ENCODE measurements around the gene HSD17B12. TPM values are rescaled to one million over a fixed set of nuclear protein-coding genes. Genes with fewer than 3 reads are reported as not detected.

The HSD17B12 gene
- total and polyA plus RNA-seq, 2 of the 13 experiments (the other 11 are each of a cell fraction or from before 2014, with no cell fraction given): 50.3 to 117 TPM

DNA sequence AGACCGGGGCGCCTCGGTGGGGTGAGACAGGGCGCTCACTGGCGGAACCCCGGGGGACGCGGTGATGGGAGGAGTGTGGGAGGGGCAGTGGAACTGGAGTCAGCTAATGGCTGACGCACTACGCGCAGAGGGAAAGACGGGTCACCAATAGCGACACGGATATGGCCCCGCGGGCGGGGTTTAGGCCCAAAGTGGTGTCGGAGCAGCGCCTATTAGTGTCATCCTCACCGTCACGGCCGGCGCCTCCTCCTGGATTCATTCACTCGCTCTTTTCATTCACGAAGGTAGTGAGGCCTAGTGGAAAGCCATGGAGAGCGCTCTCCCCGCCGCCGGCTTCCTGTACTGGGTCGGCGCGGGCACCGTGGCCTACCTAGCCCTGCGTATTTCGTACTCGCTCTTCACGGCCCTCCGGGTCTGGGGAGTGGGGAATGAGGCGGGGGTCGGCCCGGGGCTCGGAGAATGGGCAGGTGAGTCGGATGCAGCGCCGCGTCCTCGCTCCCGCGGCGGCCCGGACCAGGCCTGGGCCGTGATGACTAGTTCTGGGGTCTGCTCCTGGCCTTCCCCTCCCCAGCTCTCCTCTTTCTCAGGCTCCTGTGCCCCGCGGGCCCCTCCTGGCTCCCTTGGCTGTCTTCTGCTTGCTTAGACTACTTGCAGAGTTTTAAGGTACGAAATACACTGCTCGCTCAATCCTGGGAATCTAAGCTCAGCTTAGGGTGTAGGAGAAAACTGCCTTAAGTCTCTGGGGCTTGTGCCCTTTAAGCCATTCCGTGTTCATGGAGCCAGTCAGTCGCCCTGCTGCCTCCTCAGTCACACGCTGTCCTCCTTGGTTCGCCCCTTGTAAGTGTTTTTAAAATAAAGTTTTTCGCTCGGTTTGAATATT lies at the start of gene HSD17B12 (continued):
- TF ChIP-seq GABPA (IDR thresholded peaks at IDR 0.05; ENCODE audit: low read depth, low read length) (no peak), GABPA (CRISPR knock-in tag; IDR thresholded peaks at IDR 0.05; ENCODE audit: low read depth) (no peak; the same call in 1 of the 2 replicates), HOXA3 (CRISPR knock-in tag; IDR thresholded peaks at IDR 0.05) (peak; percentile 75), ZNF788 (CRISPR knock-in tag; IDR thresholded peaks at IDR 0.05; ENCODE audit: borderline replicate concordance) (no peak; the same call in 1 of the 2 replicates), ZNF382 (CRISPR knock-in tag; IDR thresholded peaks at IDR 0.05; ENCODE audit: borderline replicate concordance) (no peak), ZNF253 (CRISPR knock-in tag; IDR thresholded peaks at IDR 0.05; ENCODE audit: borderline replicate concordance) (no peak), PCBP1 (IDR thresholded peaks at IDR 0.05; ENCODE audit: borderline replicate concordance, low read depth, low read length) (no peak), U2AF1 (optimal IDR thresholded peaks at IDR 0.05; ENCODE audit: low read depth, low read length) (no peak), ZNF446 (CRISPR knock-in tag; IDR thresholded peaks at IDR 0.05) (0 out of 2 replicates have a peak, but pooled peaks have one; percentile 48), CHD4 (IDR thresholded peaks at IDR 0.05; ENCODE audit: borderline replicate concordance, low read length) (no peak), ZNF121 (CRISPR knock-in tag; IDR thresholded peaks at IDR 0.05) (no peak), JUND (CRISPR knock-in tag; IDR thresholded peaks at IDR 0.05) (no peak), REPIN1 (CRISPR knock-in tag; IDR thresholded peaks at IDR 0.05; ENCODE audit: borderline replicate concordance, low read depth) (no peak), ZNF614 (CRISPR knock-in tag; IDR thresholded peaks at IDR 0.05; ENCODE audit: borderline replicate concordance) (peak; percentile 53; the same call in 1 of the 2 replicates), SMYD3 (CRISPR knock-in tag; IDR thresholded peaks at IDR 0.05) (no peak)
- TF ChIP-seq, protein P1, sequence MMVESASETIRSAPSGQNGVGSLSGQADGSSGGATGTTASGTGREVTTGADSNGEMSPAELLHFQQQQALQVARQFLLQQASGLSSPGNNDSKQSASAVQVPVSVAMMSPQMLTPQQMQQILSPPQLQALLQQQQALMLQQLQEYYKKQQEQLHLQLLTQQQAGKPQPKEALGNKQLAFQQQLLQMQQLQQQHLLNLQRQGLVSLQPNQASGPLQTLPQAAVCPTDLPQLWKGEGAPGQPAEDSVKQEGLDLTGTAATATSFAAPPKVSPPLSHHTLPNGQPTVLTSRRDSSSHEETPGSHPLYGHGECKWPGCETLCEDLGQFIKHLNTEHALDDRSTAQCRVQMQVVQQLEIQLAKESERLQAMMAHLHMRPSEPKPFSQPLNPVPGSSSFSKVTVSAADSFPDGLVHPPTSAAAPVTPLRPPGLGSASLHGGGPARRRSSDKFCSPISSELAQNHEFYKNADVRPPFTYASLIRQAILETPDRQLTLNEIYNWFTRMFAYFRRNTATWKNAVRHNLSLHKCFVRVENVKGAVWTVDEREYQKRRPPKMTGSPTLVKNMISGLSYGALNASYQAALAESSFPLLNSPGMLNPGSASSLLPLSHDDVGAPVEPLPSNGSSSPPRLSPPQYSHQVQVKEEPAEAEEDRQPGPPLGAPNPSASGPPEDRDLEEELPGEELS (CRISPR knock-in tag; IDR thresholded peaks at IDR 0.05): no peak
- TF ChIP-seq, protein P2, sequence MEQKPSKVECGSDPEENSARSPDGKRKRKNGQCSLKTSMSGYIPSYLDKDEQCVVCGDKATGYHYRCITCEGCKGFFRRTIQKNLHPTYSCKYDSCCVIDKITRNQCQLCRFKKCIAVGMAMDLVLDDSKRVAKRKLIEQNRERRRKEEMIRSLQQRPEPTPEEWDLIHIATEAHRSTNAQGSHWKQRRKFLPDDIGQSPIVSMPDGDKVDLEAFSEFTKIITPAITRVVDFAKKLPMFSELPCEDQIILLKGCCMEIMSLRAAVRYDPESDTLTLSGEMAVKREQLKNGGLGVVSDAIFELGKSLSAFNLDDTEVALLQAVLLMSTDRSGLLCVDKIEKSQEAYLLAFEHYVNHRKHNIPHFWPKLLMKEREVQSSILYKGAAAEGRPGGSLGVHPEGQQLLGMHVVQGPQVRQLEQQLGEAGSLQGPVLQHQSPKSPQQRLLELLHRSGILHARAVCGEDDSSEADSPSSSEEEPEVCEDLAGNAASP (CRISPR knock-in tag; IDR thresholded peaks at IDR 0.05; ENCODE audit: borderline replicate concordance): no peak
- TF ChIP-seq, protein P3, sequence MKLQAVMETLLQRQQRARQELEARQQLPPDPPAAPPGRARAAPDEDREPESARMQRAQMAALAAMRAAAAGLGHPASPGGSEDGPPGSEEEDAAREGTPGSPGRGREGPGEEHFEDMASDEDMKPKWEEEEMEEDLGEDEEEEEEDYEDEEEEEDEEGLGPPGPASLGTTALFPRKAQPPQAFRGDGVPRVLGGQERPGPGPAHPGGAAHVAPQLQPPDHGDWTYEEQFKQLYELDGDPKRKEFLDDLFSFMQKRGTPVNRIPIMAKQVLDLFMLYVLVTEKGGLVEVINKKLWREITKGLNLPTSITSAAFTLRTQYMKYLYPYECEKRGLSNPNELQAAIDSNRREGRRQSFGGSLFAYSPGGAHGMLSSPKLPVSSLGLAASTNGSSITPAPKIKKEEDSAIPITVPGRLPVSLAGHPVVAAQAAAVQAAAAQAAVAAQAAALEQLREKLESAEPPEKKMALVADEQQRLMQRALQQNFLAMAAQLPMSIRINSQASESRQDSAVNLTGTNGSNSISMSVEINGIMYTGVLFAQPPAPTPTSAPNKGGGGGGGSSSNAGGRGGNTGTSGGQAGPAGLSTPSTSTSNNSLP (IDR thresholded peaks at IDR 0.05; ENCODE audit: low read depth, low read length): peak; percentile 54
- TF ChIP-seq, protein P4, sequence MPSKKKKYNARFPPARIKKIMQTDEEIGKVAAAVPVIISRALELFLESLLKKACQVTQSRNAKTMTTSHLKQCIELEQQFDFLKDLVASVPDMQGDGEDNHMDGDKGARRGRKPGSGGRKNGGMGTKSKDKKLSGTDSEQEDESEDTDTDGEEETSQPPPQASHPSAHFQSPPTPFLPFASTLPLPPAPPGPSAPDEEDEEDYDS (CRISPR knock-in tag; IDR thresholded peaks at IDR 0.05): peak; percentile 98
- TF ChIP-seq, protein P5, sequence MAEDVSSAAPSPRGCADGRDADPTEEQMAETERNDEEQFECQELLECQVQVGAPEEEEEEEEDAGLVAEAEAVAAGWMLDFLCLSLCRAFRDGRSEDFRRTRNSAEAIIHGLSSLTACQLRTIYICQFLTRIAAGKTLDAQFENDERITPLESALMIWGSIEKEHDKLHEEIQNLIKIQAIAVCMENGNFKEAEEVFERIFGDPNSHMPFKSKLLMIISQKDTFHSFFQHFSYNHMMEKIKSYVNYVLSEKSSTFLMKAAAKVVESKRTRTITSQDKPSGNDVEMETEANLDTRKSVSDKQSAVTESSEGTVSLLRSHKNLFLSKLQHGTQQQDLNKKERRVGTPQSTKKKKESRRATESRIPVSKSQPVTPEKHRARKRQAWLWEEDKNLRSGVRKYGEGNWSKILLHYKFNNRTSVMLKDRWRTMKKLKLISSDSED (CRISPR knock-in tag; IDR thresholded peaks at IDR 0.05): no peak
- TF ChIP-seq, protein P6, sequence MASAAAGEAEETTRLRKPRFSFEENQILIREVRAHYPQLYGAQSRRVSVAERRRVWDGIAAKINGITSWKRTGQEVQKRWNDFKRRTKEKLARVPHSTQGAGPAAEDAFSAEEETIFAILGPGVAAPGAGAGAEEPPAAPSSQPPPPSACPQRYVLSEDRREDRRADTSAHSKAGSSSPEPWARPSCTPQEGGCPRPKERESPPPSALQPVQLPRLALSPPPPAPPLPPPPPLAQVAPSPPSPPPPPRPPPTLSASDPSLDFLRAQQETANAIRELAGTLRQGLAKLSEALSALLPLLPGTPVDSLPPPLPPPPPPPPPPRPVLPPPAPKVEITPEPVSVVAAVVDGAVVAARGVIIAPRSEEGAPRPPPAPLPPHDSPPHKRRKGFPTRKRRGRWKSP (CRISPR knock-in tag; IDR thresholded peaks at IDR 0.05): no peak
